Lower lobe of right lung (tissue), 2 donors: ENCODE measurements around the gene KMT5B. TPM values are rescaled to one million over a fixed set of nuclear protein-coding genes. Genes with fewer than 3 reads are reported as not detected.

Experiments
- ATAC-seq, 2 donors: fragments of 200-7000 bp; cut with Tn5 transposase; one replicate each; pipeline ENCODE4 v1.9.1; 2020 to 2022; ENCODE audit warnings: mild to moderate bottlenecking in 2 of 2, moderate library complexity in 2 of 2
- DNase-seq: peaks from one replicate; pipeline ENCODE4 v3.0.0-alpha.2; 2020
- H3K27ac ChIP-seq: fragments of 200-600 bp; one replicate; pipeline ENCODE4 v1.8.0; 2022
- H3K27me3 ChIP-seq: fragments of 200-600 bp; one replicate; pipeline ENCODE4 v1.8.0; 2022; ENCODE audit warnings: low read depth
- H3K36me3 ChIP-seq: fragments of 200-600 bp; one replicate; pipeline ENCODE4 v1.8.0; 2022; ENCODE audit warnings: mild to moderate bottlenecking
- H3K4me1 ChIP-seq: fragments of 200-600 bp; one replicate; pipeline ENCODE4 v1.8.0; 2022
- H3K4me3 ChIP-seq: fragments of 200-600 bp; one replicate; pipeline ENCODE4 v1.8.0; 2022; ENCODE audit warnings: mild to moderate bottlenecking
- H3K9me3 ChIP-seq: fragments of 200-600 bp; one replicate; pipeline ENCODE4 v1.8.0; 2022
- intact Hi-C: fragments of 100-400 bp; cut with DNase I; formaldehyde crosslinking; loops from one replicate; pipeline ENCODE4 v1.11.0; 2022
- total RNA-seq: library from RNA; stranded (reverse); fragmentation: NEBNext Ultra II Directional; extraction: Animal tissue kit (Norgen Biotek cat#: 25700); gene quantifications from one replicate; pipeline ENCODE4 v1.2.1, GENCODE V29; 2021
- TF ChIP-seq, protein P1 (sequence below): fragments of 200-600 bp; IDR thresholded peaks from one replicate; pipeline ENCODE4 v1.8.0; 2022; ENCODE audit warnings: antibody characterized with exemption, mild to moderate bottlenecking
- donor health status: DM: no; HTN: yes; CAD: no; lungs with severe emphysema.

KMT5B gene
- total RNA-seq, 1 donor from 2014 or later = 48.6 TPM

DNA sequence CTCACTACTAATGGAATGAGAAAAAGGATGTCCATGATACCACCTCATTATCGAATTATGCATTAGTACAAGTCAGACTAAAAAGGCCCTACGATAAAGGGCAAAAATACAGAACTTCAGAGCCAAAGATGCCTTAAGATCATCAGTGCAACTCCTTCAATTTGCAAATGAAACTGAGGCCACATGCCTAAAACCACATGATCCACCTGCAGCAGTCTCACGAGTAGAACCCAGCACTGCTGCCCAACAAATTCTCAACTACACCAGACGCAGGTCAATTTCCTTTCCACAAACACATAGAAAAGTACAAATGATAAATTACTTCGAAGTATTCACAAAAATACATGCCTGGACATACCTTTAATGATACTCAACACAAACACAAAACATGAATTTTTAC lies 20.1 kb downstream of the KMT5B start:
- Histone ChIP-seq H3K9me3 (no peaks in the 10 kb centered on the region), H3K4me1 (peaks cover 34% of the 10 kb centered on the region), H3K36me3 (no peaks in the 10 kb centered on the region), H3K4me3 (no peak overlapping the region), H3K27ac (no peak overlapping the region), H3K27me3 (no peaks in the 10 kb centered on the region)
- ATAC-seq = no peak
- DNase-seq = no peak
- TF ChIP-seq, protein P1, sequence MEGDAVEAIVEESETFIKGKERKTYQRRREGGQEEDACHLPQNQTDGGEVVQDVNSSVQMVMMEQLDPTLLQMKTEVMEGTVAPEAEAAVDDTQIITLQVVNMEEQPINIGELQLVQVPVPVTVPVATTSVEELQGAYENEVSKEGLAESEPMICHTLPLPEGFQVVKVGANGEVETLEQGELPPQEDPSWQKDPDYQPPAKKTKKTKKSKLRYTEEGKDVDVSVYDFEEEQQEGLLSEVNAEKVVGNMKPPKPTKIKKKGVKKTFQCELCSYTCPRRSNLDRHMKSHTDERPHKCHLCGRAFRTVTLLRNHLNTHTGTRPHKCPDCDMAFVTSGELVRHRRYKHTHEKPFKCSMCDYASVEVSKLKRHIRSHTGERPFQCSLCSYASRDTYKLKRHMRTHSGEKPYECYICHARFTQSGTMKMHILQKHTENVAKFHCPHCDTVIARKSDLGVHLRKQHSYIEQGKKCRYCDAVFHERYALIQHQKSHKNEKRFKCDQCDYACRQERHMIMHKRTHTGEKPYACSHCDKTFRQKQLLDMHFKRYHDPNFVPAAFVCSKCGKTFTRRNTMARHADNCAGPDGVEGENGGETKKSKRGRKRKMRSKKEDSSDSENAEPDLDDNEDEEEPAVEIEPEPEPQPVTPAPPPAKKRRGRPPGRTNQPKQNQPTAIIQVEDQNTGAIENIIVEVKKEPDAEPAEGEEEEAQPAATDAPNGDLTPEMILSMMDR = no peak
- intact Hi-C loops = no loop called here

DNA sequence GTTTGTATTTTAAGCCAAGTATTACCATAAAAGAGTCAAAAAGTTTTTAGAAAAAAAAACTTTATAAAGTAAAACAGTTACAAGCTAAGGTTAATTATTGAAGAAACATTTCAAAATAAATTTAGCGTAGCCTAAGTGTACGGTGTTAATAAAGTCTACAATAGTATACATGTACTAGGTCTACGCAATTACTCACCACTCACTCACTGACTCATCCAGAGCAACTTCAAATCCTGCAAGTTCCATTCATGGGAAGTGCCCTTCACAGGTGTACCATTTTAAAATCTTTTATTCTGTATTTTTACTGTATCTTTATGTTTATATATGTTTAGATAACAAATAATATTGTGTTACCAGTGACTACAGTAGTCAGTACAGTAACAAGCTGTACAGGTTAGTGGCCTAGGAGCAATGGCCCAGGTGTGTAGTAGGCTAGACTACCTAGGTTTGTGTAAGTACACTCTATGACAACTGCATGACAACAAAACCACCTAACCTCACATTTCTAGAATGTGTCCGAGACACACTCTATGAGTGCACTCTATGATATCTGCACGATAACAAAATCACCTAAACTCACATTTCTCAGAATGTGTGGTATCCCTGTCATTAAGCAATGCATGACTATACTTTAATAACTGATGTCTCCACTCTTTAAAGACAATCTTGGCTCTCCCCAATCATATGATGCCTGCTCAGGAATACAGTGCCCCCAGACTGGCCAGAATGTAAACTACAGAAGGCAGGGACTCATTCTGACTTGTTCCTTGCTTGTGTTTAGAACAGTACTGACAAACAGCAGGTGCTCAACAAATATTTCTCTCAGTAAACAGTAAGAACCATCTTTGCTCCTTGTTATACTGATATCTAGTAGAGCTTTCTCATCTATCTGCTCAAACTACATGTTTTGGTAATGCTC lies 21.2 kb downstream of the KMT5B start:
- Histone ChIP-seq H3K27ac (no peak overlapping the region), H3K36me3 (peaks cover 3% of the 10 kb centered on the region), H3K4me3 (no peak overlapping the region), H3K9me3 (no peaks in the 10 kb centered on the region), H3K27me3 (no peaks in the 10 kb centered on the region), H3K4me1 (peaks cover 34% of the 10 kb centered on the region)
- ATAC-seq (peak; percentile 76 to 85), DNase-seq (no peak)
- intact Hi-C loops = no loop called here
- TF ChIP-seq, protein P1 = no peak

DNA sequence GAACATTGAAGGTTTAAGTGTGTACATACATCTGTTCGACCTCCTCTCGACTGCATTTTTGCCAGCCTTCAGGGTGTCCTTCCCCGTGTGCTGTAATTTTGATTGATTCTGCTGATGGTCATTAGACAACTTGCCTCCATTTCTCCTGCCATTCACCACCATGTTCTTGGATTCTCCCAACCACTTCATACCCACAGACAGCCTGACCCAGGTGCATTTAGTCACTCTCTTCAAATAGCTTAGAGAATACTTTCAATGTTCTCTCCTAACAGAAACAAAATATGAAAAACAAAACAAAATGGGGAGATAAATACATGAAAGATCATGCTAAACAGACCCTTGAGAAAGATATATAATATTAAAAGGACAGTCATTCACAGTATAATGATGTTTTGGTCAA lies 23.2 kb downstream of the KMT5B start:
- no peak for DNase-seq
- Histone ChIP-seq H3K36me3 (peaks cover 23% of the 10 kb centered on the region), H3K4me3 (no peak overlapping the region), H3K27ac (no peak overlapping the region), H3K4me1 (peaks cover 28% of the 10 kb centered on the region), H3K27me3 (no peaks in the 10 kb centered on the region), H3K9me3 (no peaks in the 10 kb centered on the region)
- intact Hi-C loops = no loop called here
- ATAC-seq = no peak
- TF ChIP-seq, protein P1 = no peak

DNA sequence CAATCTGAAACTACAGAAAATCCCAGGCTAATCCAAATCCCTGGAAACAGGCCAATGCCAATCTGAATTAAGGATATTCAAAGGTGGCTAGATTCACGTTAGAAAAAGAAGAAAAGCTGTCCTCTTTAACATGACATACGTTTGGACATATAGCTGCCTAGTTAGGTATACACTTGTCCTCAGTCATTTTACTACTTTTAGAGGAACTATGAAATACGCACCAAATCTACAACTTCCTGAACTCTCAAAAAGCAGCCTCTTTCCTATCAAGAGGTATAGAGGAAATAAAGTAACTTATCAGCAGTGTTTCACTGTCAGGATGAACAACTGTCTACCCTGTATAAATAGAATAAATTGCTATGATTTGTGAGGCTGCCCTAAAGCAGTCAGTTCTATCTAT lies 24.0 kb downstream of the KMT5B start:
- Histone ChIP-seq H3K4me3 (no peak overlapping the region), H3K27ac (no peak overlapping the region), H3K4me1 (peaks cover 28% of the 10 kb centered on the region), H3K27me3 (no peaks in the 10 kb centered on the region), H3K36me3 (peaks cover 31% of the 10 kb centered on the region), H3K9me3 (no peaks in the 10 kb centered on the region)
- ATAC-seq (no peak), DNase-seq (no peak)
- intact Hi-C loops = no loop called here
- TF ChIP-seq, protein P1 = no peak

DNA sequence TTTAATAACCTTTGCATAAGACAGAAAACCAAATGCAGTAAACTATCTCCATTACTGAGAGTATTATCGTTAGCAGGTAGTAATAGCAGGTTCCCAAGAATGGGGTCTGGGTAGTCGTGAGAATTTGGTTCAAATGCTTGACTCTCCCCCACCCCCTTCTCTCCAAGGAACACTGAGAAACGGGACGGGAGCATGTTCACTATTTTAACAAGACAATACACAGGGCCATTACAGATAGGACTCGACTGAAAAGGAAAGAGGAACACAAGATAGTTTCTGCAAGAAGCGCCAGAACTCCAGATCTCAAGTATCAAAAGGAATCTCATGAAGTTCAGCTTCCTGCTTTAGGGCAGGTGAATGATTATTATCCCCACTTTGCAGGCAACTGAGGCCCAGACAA lies 27.0 kb downstream of the KMT5B start:
- intact Hi-C loops = no loop called here
- Histone ChIP-seq H3K27ac (no peak overlapping the region), H3K4me1 (peaks cover 9% of the 10 kb centered on the region), H3K4me3 (no peak overlapping the region), H3K9me3 (no peaks in the 10 kb centered on the region), H3K27me3 (no peaks in the 10 kb centered on the region), H3K36me3 (peaks cover 60% of the 10 kb centered on the region)
- ATAC-seq (no peak), DNase-seq (no peak)
- TF ChIP-seq, protein P1 = no peak
